GM12878 (cell line): ENCODE measurements around the gene RPP30. TPM values are rescaled to one million over a fixed set of nuclear protein-coding genes. Genes with fewer than 3 reads are reported as not detected.

Experiments
- ATAC-seq: fragments of 200-7000 bp; cut with Tn5 transposase; 3 replicates; pipeline ENCODE4 v1.9.1; 2020; ENCODE audit warnings: mild to moderate bottlenecking, moderate library complexity
- BruUV-seq: library from RNA; stranded (reverse); fragments of 400-500 nt; replicated peaks from 2 replicates; lab custom pipeline; 2021; lab: Mats Ljungman, UMichigan
- CTCF ChIA-PET: fragments of 300-600 bp; sonication (Branson Sonifier 250); formaldehyde crosslinking; extraction: SDS; loops from one replicate; lab custom pipeline; 2021; ENCODE audit warnings: inconsistent platforms; lab: Yijun Ruan, JAX
- POLR2A ChIA-PET: fragments of 350-600 bp; formaldehyde crosslinking; extraction: SDS; loops from one replicate; lab custom pipeline; 2021; ENCODE audit warnings: inconsistent platforms; lab: Charles Lee
- RAD21 ChIA-PET: fragments of 300-600 bp; sonication (Branson Sonifier 250); formaldehyde crosslinking; loops from one replicate; lab custom pipeline; 2023; ENCODE audit warnings: antibody characterized with exemption; ENCODE audit not compliant: unreplicated experiment; lab: Charles Lee
- SMC1A ChIA-PET: fragments of 300-600 bp; sonication (Branson Sonifier 250); formaldehyde crosslinking; loops from one replicate; lab custom pipeline; 2023; ENCODE audit not compliant: unreplicated experiment, uncharacterized antibody; lab: Charles Lee
- DNase-seq: peaks from one replicate; pipeline ENCODE4 v3.0.0-alpha.2; 2011; ENCODE audit warnings: low read depth, low spot score
- FAIRE-seq: peaks from 3 replicates; lab custom pipeline; 2011; peaks lifted over from hg19 to GRCh38; lab: Jason Lieb, UNC
- H2AFZ ChIP-seq: 2 replicates; pipeline ENCODE4 v1.6.0; 2011; ENCODE audit warnings: low read depth, low read length, control low read depth; ENCODE audit not compliant: control insufficient read depth
- H3K27ac ChIP-seq: 2 replicates; pipeline ENCODE4 v1.5.1; 2011; ENCODE audit warnings: control low read depth; ENCODE audit not compliant: control insufficient read depth, insufficient read depth
- H3K27me3 ChIP-seq, 2 experiments: replicated peaks in 1 of 2; 2 replicates each; pipeline versions ENCODE4 v1.6.0 to v1.6.1; 2011; ENCODE audit warnings: low read length in 1 of 2; ENCODE audit not compliant: control insufficient read depth in 2 of 2, insufficient read depth in 2 of 2
- H3K36me3 ChIP-seq, 2 experiments: 2 replicates each; pipeline ENCODE4 v1.5.1; 2011; ENCODE audit warnings: low read length in 1 of 2; ENCODE audit not compliant: control insufficient read depth in 2 of 2, insufficient read depth in 2 of 2
- H3K4me1 ChIP-seq: 2 replicates; pipeline ENCODE4 v1.6.1; 2011; ENCODE audit warnings: mild to moderate bottlenecking, low read length, moderate library complexity, mixed read lengths; ENCODE audit not compliant: control insufficient read depth, insufficient read depth
- H3K4me2 ChIP-seq: 2 replicates; pipeline ENCODE4 v1.6.0; 2011; ENCODE audit warnings: control low read depth; ENCODE audit not compliant: control insufficient read depth, insufficient read depth
- H3K4me3 ChIP-seq: fragments of 200-600 bp; sonication (generic); 2 replicates; pipeline ENCODE4 v1.5.1; 2016
- H3K79me2 ChIP-seq: 2 replicates; pipeline ENCODE4 v1.6.0; 2011; ENCODE audit warnings: low read length; ENCODE audit not compliant: control insufficient read depth, insufficient read depth
- H3K9ac ChIP-seq: 2 replicates; pipeline ENCODE4 v1.8.0; 2011; ENCODE audit warnings: low read length, control low read depth, mixed read lengths; ENCODE audit not compliant: control insufficient read depth, insufficient read depth
- H3K9me3 ChIP-seq: replicated peaks from 3 replicates; pipeline ENCODE4 v1.5.1; 2011; ENCODE audit warnings: mild to moderate bottlenecking, low read length; ENCODE audit not compliant: control insufficient read depth, insufficient read depth
- H4K20me1 ChIP-seq: 2 replicates; pipeline ENCODE4 v1.6.0; 2011; ENCODE audit not compliant: control insufficient read depth, insufficient read depth
- BACH1 ChIP-seq: fragments of 450-650 bp; IDR thresholded peaks from 2 replicates; pipeline ENCODE4 v1.6.1; 2017; ENCODE audit warnings: mild to moderate bottlenecking, borderline replicate concordance
- EGR1 ChIP-seq, 2 experiments: IDR thresholded peaks; 1 replicate in 1 of 2; 2 replicates in 1 of 2; pipeline ENCODE4 v1.6.1; 2011 to 2012; ENCODE audit warnings: low read depth in 2 of 2, low read length in 2 of 2, borderline replicate concordance in 1 of 2, mild to moderate bottlenecking in 1 of 2, moderate library complexity in 1 of 2
- GABPA ChIP-seq: IDR thresholded peaks from 2 replicates; pipeline ENCODE4 v1.6.1; 2014; ENCODE audit warnings: antibody characterized with exemption, low read depth, mild to moderate bottlenecking, inconsistent platforms
- HDGF ChIP-seq: fragments of 450-650 bp; IDR thresholded peaks from 2 replicates; pipeline ENCODE4 v1.6.1; 2016; ENCODE audit warnings: antibody characterized with exemption
- NR2C1 ChIP-seq: fragments of 450-650 bp; IDR thresholded peaks from 2 replicates; pipeline ENCODE4 v1.6.1; 2017; ENCODE audit warnings: antibody characterized with exemption, mild to moderate bottlenecking, moderate library complexity
- PML ChIP-seq: IDR thresholded peaks from 2 replicates; pipeline ENCODE4 v1.6.1; 2012; ENCODE audit warnings: low read length, inconsistent platforms
- POLR2AphosphoS5 ChIP-seq: IDR thresholded peaks from 2 replicates; pipeline ENCODE4 v1.6.1; 2011; ENCODE audit warnings: mild to moderate bottlenecking, low read length, inconsistent platforms
- RAD51 ChIP-seq: fragments of 450-650 bp; IDR thresholded peaks from 2 replicates; pipeline ENCODE4 v1.6.1; 2016; ENCODE audit warnings: moderate library complexity, mild to moderate bottlenecking, inconsistent platforms
- RFX5 ChIP-seq: IDR thresholded peaks from 2 replicates; pipeline ENCODE4 v1.6.1; 2011; ENCODE audit warnings: low read depth, low read length, improper control_type of control experiment
- RUNX3 ChIP-seq: IDR thresholded peaks from 2 replicates; pipeline ENCODE4 v1.6.1; 2012; ENCODE audit warnings: low read length, inconsistent platforms
- YBX1 ChIP-seq: fragments of 450-650 bp; IDR thresholded peaks from 2 replicates; pipeline ENCODE4 v1.6.1; 2016; ENCODE audit warnings: antibody characterized with exemption
- YY1 ChIP-seq: IDR thresholded peaks from 2 replicates; pipeline ENCODE4 v1.6.1; 2011; ENCODE audit warnings: low read depth, mild to moderate bottlenecking, low read length
- ZNF274 ChIP-seq: IDR thresholded peaks from one replicate; pipeline ENCODE4 v1.8.0; 2011; ENCODE audit not compliant: insufficient read length, insufficient read depth
- ZNF384 ChIP-seq: IDR thresholded peaks from 2 replicates; pipeline ENCODE4 v1.6.1; 2012; ENCODE audit warnings: low read depth, mild to moderate bottlenecking, low read length, improper control_type of control experiment, borderline replicate concordance
- ZNF622 ChIP-seq: fragments of 450-650 bp; IDR thresholded peaks from 2 replicates; pipeline ENCODE4 v1.6.1; 2017; ENCODE audit warnings: mild to moderate bottlenecking, inconsistent platforms
- WGBS: methylation state at CpG from one replicate; pipeline ENCODE4 v1.1.6; 2016; ENCODE audit warnings: low lambda C conversion rate; ENCODE audit not compliant: insufficient replicate concordance, insufficient coverage; ENCODE audit errors: missing lambda C conversion rate; 5-methylcytosine and 5-hydroxymethylcytosine counted together
- in situ Hi-C: fragments of 300-500 bp; cut with MboI; formaldehyde crosslinking; loops from 9 replicates; pipeline ENCODE4 v1.14.3; 2018; ENCODE audit warnings: mixed read lengths
- intact Hi-C: fragments of 100-400 bp; cut with micrococcal nuclease; formaldehyde crosslinking; loops from one replicate; pipeline ENCODE4 v1.14.2; 2022; ENCODE audit not compliant: unreplicated experiment
- polyA plus RNA-seq, 11 experiments: library from polyadenylated mRNA; depleted of rRNA in 4 of 11; unstranded in 6 of 11; stranded (reverse) in 5 of 11; fragments of >200 nt; fragmentation: Nextera tagmentation in 4 of 11; fragmentation: Illumina TruSeq in 1 of 11; extraction: Ambion mirVana in 4 of 11; extraction: Trizol in 1 of 11; gene quantifications; 1 replicate in 1 of 11; 2 replicates in 10 of 11; pipeline versions ENCODE4 v1.2.1 to v1.2.3, GENCODE V29; 2011 to 2016; ENCODE audit warnings: inconsistent platforms in 2 of 11, missing spikeins in 2 of 11, low read depth in 1 of 11
- total RNA-seq, 4 experiments: library from RNA; depleted of rRNA in 3 of 4; stranded (reverse); fragments of >200 nt in 3 of 4; fragmentation: Illumina TruSeq in 1 of 4; extraction: Trizol in 1 of 4; gene quantifications; 2 replicates each; pipeline versions ENCODE4 v1.2.1 to v1.2.3, GENCODE V29; 2013 to 2021
- TF ChIP-seq, protein P1 (sequence below): fragments of 450-650 bp; IDR thresholded peaks from 2 replicates; pipeline ENCODE4 v1.6.1; 2017; ENCODE audit warnings: mild to moderate bottlenecking, moderate library complexity
- TF ChIP-seq, protein P2 (sequence below): IDR thresholded peaks from 2 replicates; pipeline ENCODE4 v1.6.1; 2011; ENCODE audit warnings: borderline replicate concordance, low read depth, mild to moderate bottlenecking, moderate library complexity, mixed read lengths, low read length; ENCODE audit not compliant: insufficient read depth; ENCODE audit errors: extremely low read length

RPP30 gene
- total and polyA plus RNA-seq, 10 of the 15 experiments (the other 5 are each of a cell fraction or from before 2014, with no cell fraction given), result 48.0 to 208 (median 72.6) TPM

DNA sequence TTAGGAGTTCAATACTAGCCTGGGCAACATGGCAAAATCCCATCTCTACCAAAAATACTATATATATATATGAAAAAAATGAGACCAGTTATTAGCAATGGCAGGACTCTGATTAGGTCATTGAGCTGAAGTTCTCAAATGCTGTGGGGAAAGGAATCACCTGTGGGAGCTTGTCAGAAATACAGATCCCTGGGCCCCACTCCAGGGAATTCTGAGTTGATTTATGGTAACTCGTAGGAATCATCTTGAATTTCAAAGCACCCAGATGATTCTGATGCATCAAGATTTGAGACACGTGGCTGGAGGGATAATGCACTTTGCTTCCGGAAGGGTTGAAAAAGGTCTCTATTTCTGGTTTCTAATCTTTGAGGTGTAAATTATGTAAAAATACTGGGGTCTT is 50.1 kb downstream of the RPP30 start:
- intact Hi-C loops (no loop called here), in situ Hi-C loops (no loop called here)
- TF ChIP-seq EGR1 (IDR thresholded peaks at IDR 0.05; ENCODE audit: borderline replicate concordance in 1 of 2, low read depth in 2 of 2, low read length in 2 of 2) (no peak), YY1 (no peak), PML (no peak), ZNF384 (no peak), ZNF622 (no peak), POLR2AphosphoS5 (no peak), RFX5 (no peak), NR2C1 (no peak), RAD51 (no peak), RUNX3 (no peak), HDGF (no peak), GABPA (no peak), ZNF274 (no peak), YBX1 (no peak), BACH1 (no peak)
- TF ChIP-seq, protein P1, sequence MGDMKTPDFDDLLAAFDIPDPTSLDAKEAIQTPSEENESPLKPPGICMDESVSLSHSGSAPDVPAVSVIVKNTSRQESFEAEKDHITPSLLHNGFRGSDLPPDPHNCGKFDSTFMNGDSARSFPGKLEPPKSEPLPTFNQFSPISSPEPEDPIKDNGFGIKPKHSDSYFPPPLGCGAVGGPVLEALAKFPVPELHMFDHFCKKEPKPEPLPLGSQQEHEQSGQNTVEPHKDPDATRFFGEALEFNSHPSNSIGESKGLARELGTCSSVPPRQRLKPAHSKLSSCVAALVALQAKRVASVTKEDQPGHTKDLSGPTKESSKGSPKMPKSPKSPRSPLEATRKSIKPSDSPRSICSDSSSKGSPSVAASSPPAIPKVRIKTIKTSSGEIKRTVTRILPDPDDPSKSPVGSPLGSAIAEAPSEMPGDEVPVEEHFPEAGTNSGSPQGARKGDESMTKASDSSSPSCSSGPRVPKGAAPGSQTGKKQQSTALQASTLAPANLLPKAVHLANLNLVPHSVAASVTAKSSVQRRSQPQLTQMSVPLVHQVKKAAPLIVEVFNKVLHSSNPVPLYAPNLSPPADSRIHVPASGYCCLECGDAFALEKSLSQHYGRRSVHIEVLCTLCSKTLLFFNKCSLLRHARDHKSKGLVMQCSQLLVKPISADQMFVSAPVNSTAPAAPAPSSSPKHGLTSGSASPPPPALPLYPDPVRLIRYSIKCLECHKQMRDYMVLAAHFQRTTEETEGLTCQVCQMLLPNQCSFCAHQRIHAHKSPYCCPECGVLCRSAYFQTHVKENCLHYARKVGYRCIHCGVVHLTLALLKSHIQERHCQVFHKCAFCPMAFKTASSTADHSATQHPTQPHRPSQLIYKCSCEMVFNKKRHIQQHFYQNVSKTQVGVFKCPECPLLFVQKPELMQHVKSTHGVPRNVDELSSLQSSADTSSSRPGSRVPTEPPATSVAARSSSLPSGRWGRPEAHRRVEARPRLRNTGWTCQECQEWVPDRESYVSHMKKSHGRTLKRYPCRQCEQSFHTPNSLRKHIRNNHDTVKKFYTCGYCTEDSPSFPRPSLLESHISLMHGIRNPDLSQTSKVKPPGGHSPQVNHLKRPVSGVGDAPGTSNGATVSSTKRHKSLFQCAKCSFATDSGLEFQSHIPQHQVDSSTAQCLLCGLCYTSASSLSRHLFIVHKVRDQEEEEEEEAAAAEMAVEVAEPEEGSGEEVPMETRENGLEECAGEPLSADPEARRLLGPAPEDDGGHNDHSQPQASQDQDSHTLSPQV, result no peak
- TF ChIP-seq, protein P2, sequence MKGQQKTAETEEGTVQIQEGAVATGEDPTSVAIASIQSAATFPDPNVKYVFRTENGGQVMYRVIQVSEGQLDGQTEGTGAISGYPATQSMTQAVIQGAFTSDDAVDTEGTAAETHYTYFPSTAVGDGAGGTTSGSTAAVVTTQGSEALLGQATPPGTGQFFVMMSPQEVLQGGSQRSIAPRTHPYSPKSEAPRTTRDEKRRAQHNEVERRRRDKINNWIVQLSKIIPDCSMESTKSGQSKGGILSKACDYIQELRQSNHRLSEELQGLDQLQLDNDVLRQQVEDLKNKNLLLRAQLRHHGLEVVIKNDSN, result no peak
- Histone ChIP-seq H4K20me1 (no peaks in the 10 kb centered on the region), H3K4me3 (no peak overlapping the region), H3K4me2 (no peak overlapping the region), H3K9ac (no peak overlapping the region), H2AFZ (no peak overlapping the region), H3K79me2 (no peaks in the 10 kb centered on the region), H3K27ac (no peak overlapping the region), H3K4me1 (no peaks in the 10 kb centered on the region), H3K27me3 (no peaks in the 10 kb centered on the region), H3K9me3 (no peaks in the 10 kb centered on the region), H3K36me3 (no peaks in the 10 kb centered on the region)
- WGBS, result 63% methylated on average over 3 of the region's 3 CpGs
- ChIA-PET SMC1A (no interaction called here), POLR2A (interaction anchor here (1.7 kb wide), 1 partner anchor 82 kb away, joined by 4 read pairs; no protein-coding TSS in a partner anchor), CTCF (interaction anchor here (0.8 to 4.1 kb wide), 3 partner anchors 10 to 329 kb away, joined by 3 to 22 read pairs (median 3); no protein-coding TSS in a partner anchor), RAD21 (interaction anchor here (5.4 kb wide), 1 partner anchor 328 kb away, joined by 36 read pairs; no protein-coding TSS in a partner anchor)
- FAIRE-seq, result no peak
- BruUV-seq, result no TSS peak
- no peak for ATAC-seq
- DNase-seq, result no peak
